Psoas muscle (tissue), 8 donors: ENCODE data around the gene PRSS2. TPM values are rescaled to one million over a fixed set of nuclear protein-coding genes. Genes with fewer than 3 reads are reported as not detected.

Experiments
- ATAC-seq, 4 donors: fragments of 200-7000 bp; cut with Tn5 transposase; one replicate each; pipeline ENCODE4 v1.9.1; 2020; ENCODE audit warnings: moderate library complexity in 3 of 4, mild to moderate bottlenecking in 2 of 4
- DNase-seq, 2 donors: peaks; one replicate each; pipeline ENCODE4 v3.0.0-alpha.2; 2020
- H3K27ac ChIP-seq: fragments of 200-600 bp; one replicate; pipeline ENCODE4 v1.8.0; 2022
- H3K27me3 ChIP-seq, 3 donors: fragments of 200-600 bp in 1 of 3; one replicate each; pipeline versions ENCODE4 v1.6.1 to v1.8.0; 2013 to 2022; ENCODE audit warnings: low read length in 2 of 3, mild to moderate bottlenecking in 2 of 3, moderate library complexity in 1 of 3; ENCODE audit not compliant: insufficient read depth in 3 of 3
- H3K36me3 ChIP-seq, 2 donors: fragments of 200-600 bp in 1 of 2; one replicate each; pipeline versions ENCODE4 v1.6.1 to v1.8.0; 2013 to 2022; ENCODE audit warnings: low read depth in 1 of 2, mild to moderate bottlenecking in 1 of 2, moderate library complexity in 1 of 2; ENCODE audit not compliant: insufficient read depth in 1 of 2
- H3K4me1 ChIP-seq: fragments of 200-600 bp; one replicate; pipeline ENCODE4 v1.8.0; 2022
- H3K4me3 ChIP-seq: fragments of 200-600 bp; one replicate; pipeline ENCODE4 v1.8.0; 2022; ENCODE audit warnings: mild to moderate bottlenecking
- H3K9me3 ChIP-seq: fragments of 200-600 bp; one replicate; pipeline ENCODE4 v1.8.0; 2022
- WGBS, 3 donors: extraction: QIAGEN DNeasy Blood & Tissue Kit; methylation state at CpG; one replicate each; pipeline versions ENCODE4 v1.1.6 to v1.1.7; 2013; 5-methylcytosine and 5-hydroxymethylcytosine counted together
- intact Hi-C, 2 donors: fragments of 100-400 bp; cut with DNase I; formaldehyde crosslinking; loops; one replicate each; pipeline versions ENCODE4 v1.11.0 to v1.14.2; 2022
- polyA plus RNA-seq, 3 donors: library from polyadenylated mRNA; stranded (reverse); fragments of 200-250 nt; gene quantifications; one replicate each; pipeline ENCODE4 v1.2.3, GENCODE V29; 2013
- total RNA-seq, 4 donors: library from RNA; stranded (reverse); fragmentation: NEBNext Ultra II Directional in 2 of 4; extraction: Animal tissue kit (Norgen Biotek cat#: 25700) in 2 of 4; gene quantifications; one replicate each; pipeline versions ENCODE4 v1.2.1 to v1.2.4, GENCODE V29; 2021 to 2023
- TF ChIP-seq, protein P1 (sequence below): fragments of 200-600 bp; IDR thresholded peaks from one replicate; pipeline ENCODE4 v1.8.0; 2022; ENCODE audit warnings: antibody characterized with exemption
- donor health status: healthy with polysubstance abuse.
- donor health status: DM: no; HTN: no; CAD: no; lungs with moderate emphysema.
- donor health status: Bipolar disorder and iron deficiency.
- donor health status: healthy.
- donor health status: DM: yes; HTN: yes; CAD: no.
- donor health status: DM: no; HTN: no; CAD: no.
- donor health status: DM: no; HTN: no; CAD: no.
- donor health status: DM: yes; HTN: yes; CAD: no.

Gene PRSS2
- total and polyA plus RNA-seq, 7 donors = 0.04 to 6.2 (median 1.7) TPM; not detected in 2

DNA sequence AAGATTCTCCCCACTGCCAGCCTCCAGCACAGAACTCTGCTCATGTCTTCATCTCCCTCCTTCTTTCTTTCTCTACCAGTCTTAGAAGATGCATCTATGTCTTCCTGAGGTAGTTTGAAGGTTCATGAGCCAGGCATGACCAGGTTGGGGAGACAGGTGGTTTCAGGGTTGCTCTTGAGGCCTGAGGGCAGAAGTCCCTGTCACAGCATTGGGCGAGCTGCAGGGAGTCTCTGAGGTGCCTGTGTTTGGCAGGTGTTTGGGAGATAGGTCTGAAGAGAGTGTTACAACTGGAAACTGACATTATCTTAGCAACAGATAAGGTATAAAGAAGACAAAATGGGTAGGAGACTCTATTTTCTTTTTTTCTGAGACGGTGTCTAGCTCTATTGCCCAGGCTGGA, 18.7 kb downstream of the PRSS2 start:
- Histone ChIP-seq H3K27me3 (no peaks in the 10 kb centered on the region), H3K27ac (no peak overlapping the region), H3K36me3 (no peaks in the 10 kb centered on the region), H3K9me3 (no peaks in the 10 kb centered on the region), H3K4me1 (no peaks in the 10 kb centered on the region), H3K4me3 (no peak overlapping the region)
- no peak for DNase-seq
- intact Hi-C loops = loop anchor here (5.0 to 10.0 kb wide), 2 partner anchors 185 to 252 kb away; no protein-coding TSS in a partner anchor
- TF ChIP-seq, protein P1, sequence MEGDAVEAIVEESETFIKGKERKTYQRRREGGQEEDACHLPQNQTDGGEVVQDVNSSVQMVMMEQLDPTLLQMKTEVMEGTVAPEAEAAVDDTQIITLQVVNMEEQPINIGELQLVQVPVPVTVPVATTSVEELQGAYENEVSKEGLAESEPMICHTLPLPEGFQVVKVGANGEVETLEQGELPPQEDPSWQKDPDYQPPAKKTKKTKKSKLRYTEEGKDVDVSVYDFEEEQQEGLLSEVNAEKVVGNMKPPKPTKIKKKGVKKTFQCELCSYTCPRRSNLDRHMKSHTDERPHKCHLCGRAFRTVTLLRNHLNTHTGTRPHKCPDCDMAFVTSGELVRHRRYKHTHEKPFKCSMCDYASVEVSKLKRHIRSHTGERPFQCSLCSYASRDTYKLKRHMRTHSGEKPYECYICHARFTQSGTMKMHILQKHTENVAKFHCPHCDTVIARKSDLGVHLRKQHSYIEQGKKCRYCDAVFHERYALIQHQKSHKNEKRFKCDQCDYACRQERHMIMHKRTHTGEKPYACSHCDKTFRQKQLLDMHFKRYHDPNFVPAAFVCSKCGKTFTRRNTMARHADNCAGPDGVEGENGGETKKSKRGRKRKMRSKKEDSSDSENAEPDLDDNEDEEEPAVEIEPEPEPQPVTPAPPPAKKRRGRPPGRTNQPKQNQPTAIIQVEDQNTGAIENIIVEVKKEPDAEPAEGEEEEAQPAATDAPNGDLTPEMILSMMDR = no peak
- ATAC-seq = no peak
- WGBS, 3 donors = 83 to 94% (median 93%) methylated on average over 2 of the region's 2 CpGs

DNA sequence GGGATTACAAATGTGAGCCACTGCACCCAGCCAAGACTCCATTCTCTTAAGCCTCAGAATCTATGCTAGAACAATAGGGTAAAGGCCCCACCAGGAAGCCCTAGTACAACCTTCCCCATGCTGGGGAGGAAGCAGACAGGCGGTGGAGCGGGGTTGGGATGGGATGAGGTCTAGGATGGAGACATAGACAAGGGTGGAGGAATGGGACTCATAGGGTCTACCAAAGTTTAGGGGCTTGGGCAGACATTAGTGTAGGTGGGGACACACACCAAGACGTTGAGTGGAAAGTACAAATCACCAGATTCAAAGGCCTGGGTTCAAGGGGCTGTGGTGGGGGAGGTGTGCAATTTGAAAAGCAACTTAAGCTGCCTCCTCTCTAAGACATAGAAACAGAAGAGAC, 19.3 kb downstream of the PRSS2 start:
- Histone ChIP-seq H3K27ac (no peak overlapping the region), H3K27me3 (no peaks in the 10 kb centered on the region), H3K4me3 (no peak overlapping the region), H3K4me1 (no peaks in the 10 kb centered on the region), H3K9me3 (no peaks in the 10 kb centered on the region), H3K36me3 (no peaks in the 10 kb centered on the region)
- TF ChIP-seq, protein P1 = no peak
- DNase-seq (no peak), ATAC-seq (no peak)
- 82 to 84% (median 83%) methylated on average over 3 of the region's 3 CpGs for WGBS, 3 donors
- intact Hi-C loops = loop anchor here in 1 of 2 donors (5.0 kb wide), 1 partner anchor 617 kb away; the partner anchor contains the start of gene EPHA1

DNA sequence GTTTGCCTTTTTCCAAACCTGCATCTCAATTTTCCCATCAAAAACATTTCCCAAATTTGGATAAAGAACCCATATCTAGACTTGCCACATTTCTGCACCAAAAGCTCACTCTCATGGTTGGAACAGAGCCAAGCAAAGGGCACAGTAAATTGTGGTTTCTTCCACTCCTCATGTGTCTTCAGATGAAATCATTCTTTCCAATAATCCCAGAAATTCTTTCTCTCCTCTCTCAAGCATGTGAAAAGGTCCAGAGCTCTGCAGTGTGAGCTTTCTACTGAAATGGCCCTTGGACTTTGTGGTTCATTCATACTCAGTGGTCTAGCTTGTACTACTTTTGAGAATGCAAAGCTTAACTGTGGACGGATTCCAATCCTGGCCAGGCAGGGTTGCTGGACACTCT, 19.8 kb downstream of the PRSS2 start:
- H3K27me3 ChIP-seq = peaks cover 0 to 5% (median 0%) of the 10 kb centered on the region in 3 donors
- 77 to 92% (median 89%) methylated on average over 1 of the region's 1 CpG for WGBS, 3 donors

DNA sequence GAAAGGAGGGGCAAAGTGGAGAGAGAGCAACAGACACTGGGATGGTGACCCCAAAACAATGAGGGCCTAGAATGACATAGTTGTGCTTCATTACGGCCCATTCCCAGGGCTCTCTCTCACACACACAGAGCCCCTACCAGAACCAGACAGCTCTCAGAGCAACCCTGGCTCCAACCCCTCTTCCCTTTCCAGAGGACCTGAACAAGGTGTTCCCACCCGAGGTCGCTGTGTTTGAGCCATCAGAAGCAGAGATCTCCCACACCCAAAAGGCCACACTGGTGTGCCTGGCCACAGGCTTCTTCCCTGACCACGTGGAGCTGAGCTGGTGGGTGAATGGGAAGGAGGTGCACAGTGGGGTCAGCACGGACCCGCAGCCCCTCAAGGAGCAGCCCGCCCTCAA, 20.7 kb downstream of the PRSS2 start:
- Histone ChIP-seq H3K9me3 (no peaks in the 10 kb centered on the region), H3K36me3 (no peaks in the 10 kb centered on the region), H3K27ac (no peak overlapping the region), H3K4me1 (no peaks in the 10 kb centered on the region), H3K27me3 (peaks cover 0 to 14% (median 0%) of the 10 kb centered on the region in 3 donors), H3K4me3 (no peak overlapping the region)
- TF ChIP-seq, protein P1 = no peak
- intact Hi-C loops = loop anchor here in 1 of 2 donors (5.0 kb wide), 1 partner anchor 616 kb away; the partner anchor contains the start of gene EPHA1
- DNase-seq = no peak
- 76 to 87% (median 85%) methylated on average over 5 to 7 of the region's 7 CpGs for WGBS, 3 donors
- no peak for ATAC-seq

More for the DNA sequence above, 19.8 kb downstream of the PRSS2 start:
- no peak overlapping the region for H3K27ac ChIP-seq
- H3K9me3 ChIP-seq = no peaks in the 10 kb centered on the region
- no peaks in the 10 kb centered on the region for H3K4me1 ChIP-seq
- intact Hi-C loops = loop anchor here in 1 of 2 donors (5.0 kb wide), 1 partner anchor 617 kb away; the partner anchor contains the start of gene EPHA1
- DNase-seq = no peak
- TF ChIP-seq, protein P1 = no peak
- ATAC-seq = no peak
- H3K4me3 ChIP-seq = no peak overlapping the region
- no peaks in the 10 kb centered on the region for H3K36me3 ChIP-seq

DNA sequence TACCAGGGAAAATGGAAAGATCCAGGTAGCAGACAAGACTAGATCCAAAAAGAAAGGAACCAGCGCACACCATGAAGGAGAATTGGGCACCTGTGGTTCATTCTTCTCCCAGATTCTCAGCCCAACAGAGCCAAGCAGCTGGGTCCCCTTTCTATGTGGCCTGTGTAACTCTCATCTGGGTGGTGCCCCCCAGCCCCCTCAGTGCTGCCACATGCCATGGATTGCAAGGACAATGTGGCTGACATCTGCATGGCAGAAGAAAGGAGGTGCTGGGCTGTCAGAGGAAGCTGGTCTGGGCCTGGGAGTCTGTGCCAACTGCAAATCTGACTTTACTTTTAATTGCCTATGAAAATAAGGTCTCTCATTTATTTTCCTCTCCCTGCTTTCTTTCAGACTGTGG, 21.4 kb downstream of the PRSS2 start:
- peaks cover 0 to 21% (median 5%) of the 10 kb centered on the region in 3 donors for H3K27me3 ChIP-seq
- DNase-seq = no peak
- no peak overlapping the region for H3K27ac ChIP-seq
- 84 to 100% (median 100%) methylated on average over 1 of the region's 1 CpG for WGBS, 3 donors
- intact Hi-C loops = loop anchor here in 1 of 2 donors (5.0 kb wide), 1 partner anchor 615 kb away; the partner anchor contains the start of gene EPHA1
- TF ChIP-seq, protein P1 = no peak
- no peaks in the 10 kb centered on the region for H3K36me3 ChIP-seq
- H3K4me1 ChIP-seq = peaks cover under 1% of the 10 kb centered on the region
- no peak overlapping the region for H3K4me3 ChIP-seq
- no peaks in the 10 kb centered on the region for H3K9me3 ChIP-seq
- no peak for ATAC-seq
